Activated B cell treated with CpG ODN at 0.5 μM for 24 hours (primary cell): ENCODE measurements around the gene OR6N1. TPM values are rescaled to one million over a fixed set of nuclear protein-coding genes. Genes with fewer than 3 reads are reported as not detected.

Experiments
- ATAC-seq: fragments of 200-7000 bp; cut with Tn5 transposase; one replicate; pipeline ENCODE4 v1.10.0; 2021; ENCODE audit warnings: low read depth, mild to moderate bottlenecking, moderate library complexity
- CTCF ChIA-PET: fragments of 350-600 bp; sonication (Branson Sonifier 250); formaldehyde crosslinking; loops from one replicate; lab custom pipeline; 2021; ENCODE audit warnings: antibody characterized with exemption; lab: Charles Lee
- POLR2A ChIA-PET: fragments of 350-600 bp; sonication (Branson Sonifier 250); formaldehyde crosslinking; loops from one replicate; lab custom pipeline; 2021; ENCODE audit warnings: antibody characterized with exemption; lab: Charles Lee
- DNase-seq: peaks from one replicate; pipeline ENCODE4 v3.0.0; 2022
- H3K27ac Mint-ChIP-seq: one replicate; pipeline ENCODE4 v1.8.0; 2020; ENCODE audit warnings: mixed read lengths
- H3K27me3 Mint-ChIP-seq: one replicate; pipeline ENCODE4 v1.8.0; 2021; ENCODE audit warnings: mixed read lengths
- H3K36me3 Mint-ChIP-seq: one replicate; pipeline ENCODE4 v1.8.0; 2021; ENCODE audit warnings: low read depth, mixed read lengths
- H3K4me1 Mint-ChIP-seq: one replicate; pipeline ENCODE4 v1.8.0; 2021; ENCODE audit warnings: mixed read lengths
- H3K4me3 Mint-ChIP-seq: one replicate; pipeline ENCODE4 v1.8.0; 2020; ENCODE audit warnings: mild to moderate bottlenecking, mixed read lengths
- H3K9me3 Mint-ChIP-seq: one replicate; pipeline ENCODE4 v1.8.0; 2020; ENCODE audit warnings: mixed read lengths
- CTCF ChIP-seq: fragments of 200-600 bp; IDR thresholded peaks from one replicate; pipeline ENCODE4 v1.8.0; 2022; ENCODE audit warnings: antibody characterized with exemption, mild to moderate bottlenecking
- intact Hi-C: fragments of 100-400 bp; cut with micrococcal nuclease; formaldehyde crosslinking; loops from one replicate; pipeline ENCODE4 v1.15.1; 2024
- total RNA-seq: library from RNA; stranded (reverse); gene quantifications from 2 replicates; pipeline ENCODE4 v1.2.3, GENCODE V29; 2022

OR6N1 gene
- total RNA-seq, 1 donor from 2014 or later = not detected

GRCh38 chr1:158818560-158818959 is 46.6 kb upstream of the OR6N1 start:
- DNase-seq (no peak), ATAC-seq (no peak)
- Mint-ChIP-seq H3K4me3 (no peak overlapping the region), H3K4me1 (no peaks in the 10 kb centered on the region), H3K27me3 (peaks cover 6% of the 10 kb centered on the region), H3K9me3 (no peaks in the 10 kb centered on the region), H3K36me3 (no peaks in the 10 kb centered on the region), H3K27ac (no peak overlapping the region)
- TF ChIP-seq CTCF = no peak
- intact Hi-C loops = no loop called here
- POLR2A ChIA-PET = no interaction called here
- CTCF ChIA-PET = no interaction called here

- Mint-ChIP-seq H3K4me1 (peaks cover 6% of the 10 kb centered on the region), H3K4me3 (no peak overlapping the region), H3K36me3 (no peaks in the 10 kb centered on the region), H3K9me3 (no peaks in the 10 kb centered on the region), H3K27ac (no peak overlapping the region), H3K27me3 (peaks cover 2% of the 10 kb centered on the region)
- ATAC-seq (no peak), DNase-seq (no peak)
- ChIA-PET CTCF (no interaction called here), POLR2A (no interaction called here)
- intact Hi-C loops = no loop called here
- no peak for TF ChIP-seq CTCF
Observed at GRCh38 chr1:158814970-158815369, 43.0 kb upstream of the OR6N1 start.

- no peaks in the 10 kb centered on the region for H3K27me3 Mint-ChIP-seq
- DNase-seq (no peak), ATAC-seq (no peak)
- H3K4me1 Mint-ChIP-seq = peaks cover 11% of the 10 kb centered on the region
- POLR2A ChIA-PET = no interaction called here
- CTCF ChIA-PET = no interaction called here
- no peak for TF ChIP-seq CTCF
- no peaks in the 10 kb centered on the region for H3K36me3 Mint-ChIP-seq
- H3K27ac Mint-ChIP-seq = no peak overlapping the region
- no peaks in the 10 kb centered on the region for H3K9me3 Mint-ChIP-seq
- H3K4me3 Mint-ChIP-seq = no peak overlapping the region
- intact Hi-C loops = no loop called here
Observed at GRCh38 chr1:158813164-158813563, 41.2 kb upstream of the OR6N1 start.

- no peak overlapping the region for H3K27ac Mint-ChIP-seq
- H3K4me3 Mint-ChIP-seq = no peak overlapping the region
- POLR2A ChIA-PET = no interaction called here
- intact Hi-C loops = no loop called here
- ATAC-seq (no peak), DNase-seq (no peak)
- H3K27me3 Mint-ChIP-seq = no peaks in the 10 kb centered on the region
- CTCF ChIA-PET = no interaction called here
- H3K9me3 Mint-ChIP-seq = no peaks in the 10 kb centered on the region
- H3K36me3 Mint-ChIP-seq = no peaks in the 10 kb centered on the region
- TF ChIP-seq CTCF = no peak
- peaks cover 11% of the 10 kb centered on the region for H3K4me1 Mint-ChIP-seq
Observed at GRCh38 chr1:158812336-158812735, 40.3 kb upstream of the OR6N1 start.

- Mint-ChIP-seq H3K4me3 (no peak overlapping the region), H3K36me3 (no peaks in the 10 kb centered on the region), H3K4me1 (peaks cover 11% of the 10 kb centered on the region), H3K27me3 (no peaks in the 10 kb centered on the region), H3K27ac (no peak overlapping the region), H3K9me3 (no peaks in the 10 kb centered on the region)
- DNase-seq = no peak
- ChIA-PET CTCF (no interaction called here), POLR2A (no interaction called here)
- no peak for ATAC-seq
- intact Hi-C loops = no loop called here
- no peak for TF ChIP-seq CTCF
Observed at GRCh38 chr1:158810311-158810710, 38.3 kb upstream of the OR6N1 start.
